HG02852 (cell line): Measurements from ENCODE around the gene TRMU.

Source experiments
- ATAC-seq: cut with Tn5 transposase; IDR thresholded peaks from one replicate; pipeline ENCODE4 v1.9.1; 2021; ENCODE audit warnings: mild to moderate bottlenecking, moderate library complexity; ENCODE audit not compliant: unreplicated experiment

The TRMU gene, protein sequence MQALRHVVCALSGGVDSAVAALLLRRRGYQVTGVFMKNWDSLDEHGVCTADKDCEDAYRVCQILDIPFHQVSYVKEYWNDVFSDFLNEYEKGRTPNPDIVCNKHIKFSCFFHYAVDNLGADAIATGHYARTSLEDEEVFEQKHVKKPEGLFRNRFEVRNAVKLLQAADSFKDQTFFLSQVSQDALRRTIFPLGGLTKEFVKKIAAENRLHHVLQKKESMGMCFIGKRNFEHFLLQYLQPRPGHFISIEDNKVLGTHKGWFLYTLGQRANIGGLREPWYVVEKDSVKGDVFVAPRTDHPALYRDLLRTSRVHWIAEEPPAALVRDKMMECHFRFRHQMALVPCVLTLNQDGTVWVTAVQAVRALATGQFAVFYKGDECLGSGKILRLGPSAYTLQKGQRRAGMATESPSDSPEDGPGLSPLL

DNA sequence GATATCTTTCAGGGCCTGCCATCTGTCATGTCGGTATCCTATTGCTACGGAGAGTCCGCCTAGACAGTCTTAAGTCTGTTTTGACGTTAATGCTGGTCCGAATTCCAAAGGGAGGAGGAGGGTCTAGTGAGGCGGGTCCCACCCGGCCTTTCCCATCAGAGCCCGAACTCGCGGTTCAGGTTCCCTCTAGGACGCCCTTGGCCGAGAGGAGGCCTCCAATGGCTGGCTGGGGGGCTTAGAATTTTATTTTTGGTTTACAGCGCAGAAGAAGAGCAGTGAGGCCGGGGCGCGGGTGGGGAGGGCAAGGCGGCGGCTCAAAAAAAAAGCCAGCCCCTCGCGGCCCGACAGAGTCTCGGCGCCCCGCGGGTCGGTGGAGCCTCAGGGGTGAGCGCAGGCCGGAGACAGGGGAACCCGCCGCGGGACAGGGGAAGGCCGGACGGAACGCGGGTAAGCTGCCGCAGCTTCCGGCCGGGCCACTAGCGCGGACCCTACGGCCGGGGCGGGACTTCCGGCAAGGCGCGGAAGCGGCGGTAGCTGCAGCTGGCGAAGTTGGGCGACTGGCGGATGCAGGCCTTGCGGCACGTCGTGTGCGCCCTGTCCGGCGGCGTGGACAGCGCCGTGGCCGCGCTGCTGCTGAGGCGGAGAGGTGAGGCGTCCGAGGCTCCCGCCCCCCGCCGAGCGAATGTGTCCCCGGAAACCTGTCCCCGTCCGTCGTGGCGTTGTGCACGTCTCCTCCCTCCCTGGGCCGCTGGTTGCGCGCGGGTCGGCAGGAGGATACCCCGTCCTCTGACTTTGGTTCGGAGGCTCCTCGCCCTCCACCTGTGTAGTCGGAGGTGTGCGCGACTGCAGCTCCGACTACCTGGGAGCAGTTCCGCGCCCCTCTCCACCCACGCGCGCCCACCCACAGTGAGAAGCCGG, at the start of gene TRMU:
TSS of gene TRMU (plus strand) at position 514 of the 918 bp plus-strand sequence. CDS start at position 565, 51 bp downstream.
- peak; percentile 90 for ATAC-seq

GRCh38 chr22:46286006-46286405, 49.5 kb upstream of the TRMU start:
- ATAC-seq: no peak

GRCh38 chr22:46286941-46287872, 48.3 kb upstream of the TRMU start:
- ATAC-seq: no peak

DNA sequence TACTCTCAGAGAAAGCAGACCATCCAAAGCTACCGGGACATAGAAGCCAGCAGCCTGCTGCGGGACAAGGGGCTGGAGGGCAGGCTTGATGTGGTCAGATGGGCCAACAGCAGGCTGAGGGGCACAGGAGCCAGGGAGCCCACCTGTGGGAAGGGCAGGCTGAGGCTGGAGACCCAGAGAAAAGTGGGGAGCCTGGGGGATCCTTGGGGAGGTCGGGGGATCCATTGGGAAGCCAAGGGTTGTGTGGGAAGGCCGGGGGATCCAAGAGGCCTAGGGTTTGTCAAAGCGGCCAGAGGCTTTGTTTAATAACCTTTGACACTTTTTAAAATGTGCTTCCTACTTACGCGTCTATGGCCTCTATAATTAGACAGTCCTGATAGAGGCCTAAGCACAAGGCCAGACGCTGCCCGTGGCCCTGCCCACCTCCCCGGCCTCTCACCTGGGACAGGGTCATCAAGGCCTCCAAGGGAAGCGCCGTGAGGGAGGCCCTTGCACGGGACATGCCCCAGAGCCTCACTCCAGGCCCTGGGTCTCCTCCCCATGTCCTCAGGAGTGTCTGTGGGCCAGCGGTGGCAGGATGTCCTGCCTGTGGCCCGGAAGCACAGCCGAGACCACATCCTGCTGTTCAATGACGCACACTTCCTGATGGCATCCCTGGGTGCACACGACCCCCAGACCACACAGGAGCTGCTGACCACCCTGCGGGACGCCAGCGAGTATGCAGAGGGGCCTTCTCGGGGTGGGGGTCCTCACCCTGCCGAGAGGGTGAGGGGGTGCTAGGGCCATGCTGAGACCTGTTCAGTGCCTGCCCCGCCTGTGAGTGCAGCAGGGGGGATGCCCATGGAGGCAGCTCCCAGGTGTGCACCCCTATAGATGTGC, 47.4 kb upstream of the TRMU start:
- ATAC-seq: peak; percentile 66

DNA sequence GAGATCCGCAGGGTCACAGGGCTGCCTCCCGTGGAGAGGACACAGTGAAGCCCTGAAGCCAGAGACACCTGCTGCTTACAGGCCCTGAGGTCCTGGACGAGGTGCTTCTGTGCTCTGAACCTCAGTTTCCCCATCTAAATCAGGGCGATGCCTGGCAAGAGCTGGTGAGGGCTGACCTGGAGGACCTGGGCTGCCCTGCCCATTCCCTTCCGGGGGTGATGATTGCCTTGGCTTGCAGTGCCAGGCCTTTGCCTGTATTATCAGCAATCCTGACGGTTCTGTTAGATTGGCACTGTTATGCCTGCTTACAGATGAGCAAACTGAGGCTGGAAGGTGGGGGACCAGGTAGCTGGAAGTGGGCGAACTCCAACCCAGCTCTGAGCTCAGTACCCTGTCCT, 46.7 kb upstream of the TRMU start:
- no peak for ATAC-seq

- no peak for ATAC-seq
These were observed 46.1 kb upstream of the TRMU start for GRCh38 chr22:46289244-46289891.

GRCh38 chr22:46290121-46290842, 45.2 kb upstream of the TRMU start:
- ATAC-seq: no peak

GRCh38 chr22:46290843-46291785, 44.4 kb upstream of the TRMU start:
- ATAC-seq: no peak

DNA sequence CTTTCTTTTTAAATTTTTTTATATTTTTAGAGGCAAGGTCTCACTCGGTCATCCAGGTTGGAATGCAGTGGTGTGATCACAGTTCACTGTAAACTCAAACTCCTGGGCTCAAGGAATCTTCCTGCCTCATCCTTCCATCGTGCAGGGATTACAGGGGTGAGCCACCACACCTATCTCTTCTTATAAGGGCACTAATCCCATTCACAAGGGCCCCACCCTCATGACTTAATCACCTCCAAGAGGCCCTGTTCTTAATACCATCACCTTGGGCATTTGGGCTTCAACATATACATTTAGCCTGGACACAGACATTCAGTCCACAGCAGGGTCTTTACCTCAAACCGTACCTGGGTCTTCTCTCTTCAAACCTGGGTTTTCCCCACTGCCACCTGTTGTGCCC, 43.3 kb upstream of the TRMU start:
- ATAC-seq: no peak

- no peak for ATAC-seq
These were observed 42.8 kb upstream of the TRMU start for GRCh38 chr22:46292732-46293131.

DNA sequence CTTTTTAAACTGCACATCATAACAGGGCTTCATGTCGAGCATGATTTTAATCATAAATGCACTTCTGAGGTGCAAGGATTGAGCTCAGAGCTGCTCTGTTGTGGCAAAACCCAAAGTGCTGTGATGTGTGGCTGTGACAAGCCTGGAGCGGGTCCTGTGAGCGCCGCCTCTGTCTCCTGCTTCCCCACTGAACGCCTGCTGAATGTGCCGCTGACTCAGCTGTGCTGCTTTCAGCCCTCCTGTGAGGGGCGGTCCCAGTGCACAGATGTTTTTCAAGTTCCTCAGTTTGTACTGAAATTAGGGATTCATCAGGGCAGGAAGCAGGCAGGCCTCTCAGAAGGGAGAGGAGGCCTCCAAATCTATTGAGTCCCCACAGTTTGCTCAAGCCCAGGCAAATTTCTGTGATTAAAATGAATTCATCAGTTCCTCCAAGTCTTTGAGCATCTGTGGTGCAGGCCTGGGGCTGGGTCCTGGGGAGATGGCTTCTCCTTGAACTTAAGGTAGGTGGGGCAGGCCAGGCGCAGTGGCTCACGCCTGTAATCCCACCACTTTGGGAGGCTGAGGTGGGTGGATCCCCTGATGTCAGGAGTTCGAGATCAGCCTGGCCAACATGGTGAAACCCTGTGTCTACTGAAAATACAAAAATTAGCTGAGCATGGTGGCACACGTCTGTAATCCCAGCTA, 41.8 kb upstream of the TRMU start:
- ATAC-seq: no peak

DNA sequence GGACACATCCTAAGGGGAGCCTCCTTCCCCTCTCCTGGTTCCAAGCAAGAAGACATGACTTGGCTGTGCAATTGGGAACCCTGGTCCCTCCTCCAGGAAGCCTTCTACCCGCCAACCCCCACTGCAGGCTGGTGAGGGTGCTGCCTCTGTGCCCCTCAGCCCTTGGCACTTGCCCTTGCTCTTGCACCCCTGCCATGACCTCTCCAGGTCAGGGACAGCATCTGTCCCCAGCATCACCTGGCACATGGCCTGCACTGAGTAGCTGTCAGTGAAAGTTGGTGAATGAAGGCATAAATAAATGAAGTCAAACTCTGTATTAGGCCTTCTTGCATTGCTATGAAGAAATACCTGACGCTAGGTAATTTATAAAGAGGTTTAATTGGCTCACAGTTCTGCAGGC, 40.7 kb upstream of the TRMU start:
- no peak for ATAC-seq

DNA sequence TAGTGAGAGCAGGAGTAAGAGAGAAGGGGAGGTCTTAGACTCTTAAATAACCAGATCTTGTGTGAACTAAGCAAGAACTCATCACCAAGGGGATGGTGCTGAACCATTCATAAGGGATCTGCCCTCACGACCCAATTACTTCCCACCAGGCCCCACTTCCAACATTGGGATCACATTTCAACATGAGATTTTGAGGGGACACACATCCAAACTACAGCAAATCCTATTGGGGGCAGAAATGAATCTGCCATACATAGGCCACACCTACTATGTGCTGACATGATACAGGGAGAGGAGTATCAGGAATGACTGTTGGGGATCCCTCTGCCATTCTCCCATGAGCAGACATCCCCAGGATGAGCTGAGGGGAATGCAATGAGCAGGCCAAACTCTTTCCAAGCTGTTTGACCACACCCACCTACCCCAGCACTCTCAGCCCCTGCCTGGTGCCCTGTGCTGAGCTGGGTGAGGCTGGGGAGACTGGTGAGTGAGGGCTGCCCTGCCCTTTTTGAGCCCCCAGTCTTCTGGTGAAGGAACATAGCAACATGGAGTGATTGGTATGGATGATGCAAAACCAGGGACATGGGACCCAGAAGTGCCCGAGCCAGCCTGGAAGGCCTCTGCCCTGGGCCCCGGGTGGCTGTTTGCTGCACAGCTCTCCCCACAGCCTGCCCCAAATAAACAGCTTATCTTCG, 40.1 kb upstream of the TRMU start:
- ATAC-seq: no peak

DNA sequence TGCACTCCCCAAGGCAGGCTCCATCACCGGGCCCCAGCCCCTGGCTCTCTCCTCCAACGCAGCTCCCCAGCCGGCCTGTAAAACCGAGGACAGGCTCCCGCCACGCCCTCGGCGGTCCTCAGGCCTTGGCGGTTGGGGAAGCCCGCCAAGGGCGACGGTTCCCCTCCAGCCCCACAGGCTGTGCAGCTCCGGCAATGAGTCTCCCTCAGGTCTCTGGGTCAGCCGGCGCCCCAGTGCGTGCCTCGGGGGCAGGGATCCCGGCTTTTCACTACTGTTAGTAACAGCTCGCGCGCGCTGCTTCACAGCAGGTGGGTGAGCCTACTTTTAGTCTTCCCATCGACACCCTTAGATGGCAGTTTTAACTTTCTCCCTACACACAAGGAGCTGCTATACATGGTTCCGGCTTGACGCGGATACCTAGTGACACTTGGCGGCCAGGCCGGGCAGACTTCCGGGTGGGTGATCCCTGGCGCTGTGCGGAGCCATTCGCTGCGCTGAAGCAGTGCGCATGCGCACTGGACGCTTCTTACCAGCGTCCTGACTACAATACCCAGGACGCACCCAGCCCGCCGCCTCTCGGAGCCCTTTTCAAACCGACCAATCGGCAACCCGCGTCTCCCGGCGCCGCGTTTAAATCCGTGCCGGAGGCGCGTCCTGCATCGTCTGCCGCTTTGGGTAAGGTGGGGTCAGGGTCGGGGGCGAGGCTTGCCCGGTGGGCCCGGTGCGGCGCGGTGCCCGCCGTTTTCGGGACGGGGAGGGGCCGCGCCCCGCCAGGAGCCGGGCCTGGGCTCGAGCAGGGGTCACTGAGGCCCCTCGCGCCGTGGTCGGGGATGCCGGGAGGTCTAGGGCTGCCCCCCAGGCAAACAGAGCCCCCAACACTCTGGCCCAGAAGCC, 39.0 kb upstream of the TRMU start, which contains the start of gene GTSE1:
TSS of gene GTSE1 (plus strand) at position 614 of the 894 bp plus-strand sequence. CDS start 531 bp downstream, outside the sequence.
- peak; percentile 90 for ATAC-seq

DNA sequence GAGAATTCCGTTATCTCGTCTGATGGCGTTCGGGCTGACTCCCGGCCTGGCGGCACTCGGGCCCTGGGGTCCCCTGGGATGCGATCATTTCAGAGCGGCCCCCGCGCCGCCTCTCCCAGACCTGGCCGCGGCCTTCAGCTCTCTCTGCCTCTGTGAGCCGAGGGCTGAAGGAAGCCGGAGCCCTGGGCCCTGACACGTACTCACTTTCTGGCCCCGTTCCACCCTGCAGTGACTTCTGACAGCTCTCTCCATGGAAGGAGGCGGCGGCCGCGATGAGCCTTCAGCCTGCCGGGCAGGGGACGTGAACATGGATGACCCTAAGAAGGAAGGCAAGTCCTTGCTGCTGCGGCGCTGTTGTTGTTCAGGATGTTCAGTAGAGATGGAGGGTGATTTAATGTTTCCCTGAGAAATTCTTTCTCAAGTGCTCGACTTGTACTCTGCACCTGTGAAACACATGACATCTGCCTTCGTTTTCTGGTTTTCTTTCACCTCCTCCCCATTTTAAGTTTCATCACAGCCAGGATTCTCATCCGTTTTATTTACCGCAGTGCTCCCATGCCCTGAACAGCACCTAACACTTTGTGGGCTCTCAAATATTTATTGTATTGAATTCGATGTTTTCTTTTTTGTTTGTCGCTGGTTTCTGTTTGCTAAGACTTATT, 38.2 kb upstream of the TRMU start:
- peak; percentile 6 for ATAC-seq
